Right hindlimb (tissue), 1 donor: ENCODE data around the gene ZNF805.
A peak's percentile ranks its signal among the peaks of the same experiment; 100 is the strongest.
"Not testable (repeated sequence)": the region's sequence is repeated elsewhere in the genome, so short reads cannot be mapped to it uniquely, and the experiment has no call there.

Experiments
- DNase-seq: peaks from one replicate; pipeline ENCODE4 v3.0.0-alpha.2; 2018

The ZNF805 gene

GRCh38 chr19:57240311-57241090, at the start of gene ZNF805:
Gene ZNF805 (plus strand): TSS chr19:57240632. CDS start chr19:57240892, 260 bp downstream.
- peak; percentile 97 for DNase-seq

GRCh38 chr19:57191141-57192076, 49.0 kb upstream of the ZNF805 start, which contains the start of gene ZNF264:
Gene ZNF264 (plus strand): TSS chr19:57191500. CDS start chr19:57191914, 414 bp downstream.
- DNase-seq, result peak; percentile 96

- DNase-seq, result no peak
These were observed 48.4 kb upstream of the ZNF805 start for GRCh38 chr19:57192077-57192420.

- no peak for DNase-seq
These were observed 47.4 kb upstream of the ZNF805 start for GRCh38 chr19:57192993-57193392.

GRCh38 chr19:57197874-57198273, 42.6 kb upstream of the ZNF805 start:
- DNase-seq, result not testable (repeated sequence)

- DNase-seq, result no peak
These were observed 38.3 kb upstream of the ZNF805 start for GRCh38 chr19:57202160-57202559.

- DNase-seq, result no peak
These were observed 30.1 kb upstream of the ZNF805 start for GRCh38 chr19:57210381-57210780.

- DNase-seq, result no peak
These were observed 28.3 kb upstream of the ZNF805 start for GRCh38 chr19:57212109-57212508.

GRCh38 chr19:57227502-57227901, 12.9 kb upstream of the ZNF805 start:
- no peak for DNase-seq

GRCh38 chr19:57231686-57232085, 8.7 kb upstream of the ZNF805 start:
- DNase-seq, result no peak

GRCh38 chr19:57233207-57233606, 7.2 kb upstream of the ZNF805 start:
- no peak for DNase-seq

GRCh38 chr19:57239982-57240310, 486 bp upstream of the ZNF805 start:
- DNase-seq, result no peak

GRCh38 chr19:57241176-57241575, 744 bp downstream of the ZNF805 start:
- DNase-seq, result no peak

GRCh38 chr19:57242821-57243220, 2.4 kb downstream of the ZNF805 start:
- DNase-seq, result no peak

GRCh38 chr19:57244513-57244912, 4.1 kb downstream of the ZNF805 start:
- DNase-seq, result no peak

- DNase-seq, result no peak
These were observed 4.6 kb downstream of the ZNF805 start for GRCh38 chr19:57245066-57245465.

- no peak for DNase-seq
These were observed 5.5 kb downstream of the ZNF805 start for GRCh38 chr19:57245959-57246358.

GRCh38 chr19:57248646-57249045, 8.2 kb downstream of the ZNF805 start:
- no peak for DNase-seq

- no peak for DNase-seq
These were observed 8.9 kb downstream of the ZNF805 start for GRCh38 chr19:57249329-57249728.

GRCh38 chr19:57253767-57254166, 13.3 kb downstream of the ZNF805 start:
- DNase-seq, result not testable (repeated sequence)

GRCh38 chr19:57262044-57262443, 21.6 kb downstream of the ZNF805 start:
- DNase-seq, result no peak

- DNase-seq, result no peak
These were observed 22.9 kb downstream of the ZNF805 start for GRCh38 chr19:57263244-57263741.

GRCh38 chr19:57267291-57267690, 26.9 kb downstream of the ZNF805 start:
- DNase-seq, result no peak
